C4-2B (cell line): ENCODE results near the gene AGBL3.

ENCODE experiments used
- H3K27ac ChIP-seq: fragments of 450-650 bp; 2 replicates; pipeline ENCODE4 v1.5.1; 2017
- ZFX ChIP-seq: fragments of 450-650 bp; IDR thresholded peaks from 2 replicates; pipeline ENCODE4 v1.6.1; 2017
- TF ChIP-seq, protein P1 (sequence below): fragments of 450-650 bp; conservative IDR thresholded peaks from 2 replicates; pipeline ENCODE4 v1.5.1; 2017; ENCODE audit warnings: mild to moderate bottlenecking

The AGBL3 gene

DNA sequence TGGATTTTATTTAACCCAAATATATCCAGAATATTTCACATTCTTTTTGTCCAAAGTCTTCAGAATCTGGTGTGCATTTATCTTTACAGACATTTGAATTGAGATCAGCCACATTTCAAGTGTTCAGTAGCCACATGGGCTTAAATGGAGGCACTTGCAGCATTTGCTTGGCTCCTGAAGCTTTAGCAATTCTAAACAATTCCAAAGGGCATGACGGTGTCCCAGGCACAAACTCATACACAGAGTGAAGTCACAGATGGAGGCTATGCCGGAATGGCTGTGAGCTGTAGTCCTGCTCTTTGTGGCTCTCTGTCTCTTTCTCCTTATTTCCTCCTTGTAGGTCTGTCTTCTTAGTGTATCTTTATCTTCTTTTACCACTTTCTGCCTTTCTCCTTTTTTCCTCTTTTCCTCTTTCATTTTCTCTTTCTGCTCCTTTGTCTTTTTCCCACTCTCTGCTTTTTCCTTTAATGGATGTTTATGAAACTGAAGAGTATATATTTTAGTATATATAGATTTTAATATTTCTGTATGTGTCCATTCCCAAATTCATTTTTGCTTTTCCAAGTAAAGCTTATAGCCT lies 7.7 kb downstream of the AGBL3 start:
- no peak overlapping the region for H3K27ac ChIP-seq
- TF ChIP-seq, protein P1, sequence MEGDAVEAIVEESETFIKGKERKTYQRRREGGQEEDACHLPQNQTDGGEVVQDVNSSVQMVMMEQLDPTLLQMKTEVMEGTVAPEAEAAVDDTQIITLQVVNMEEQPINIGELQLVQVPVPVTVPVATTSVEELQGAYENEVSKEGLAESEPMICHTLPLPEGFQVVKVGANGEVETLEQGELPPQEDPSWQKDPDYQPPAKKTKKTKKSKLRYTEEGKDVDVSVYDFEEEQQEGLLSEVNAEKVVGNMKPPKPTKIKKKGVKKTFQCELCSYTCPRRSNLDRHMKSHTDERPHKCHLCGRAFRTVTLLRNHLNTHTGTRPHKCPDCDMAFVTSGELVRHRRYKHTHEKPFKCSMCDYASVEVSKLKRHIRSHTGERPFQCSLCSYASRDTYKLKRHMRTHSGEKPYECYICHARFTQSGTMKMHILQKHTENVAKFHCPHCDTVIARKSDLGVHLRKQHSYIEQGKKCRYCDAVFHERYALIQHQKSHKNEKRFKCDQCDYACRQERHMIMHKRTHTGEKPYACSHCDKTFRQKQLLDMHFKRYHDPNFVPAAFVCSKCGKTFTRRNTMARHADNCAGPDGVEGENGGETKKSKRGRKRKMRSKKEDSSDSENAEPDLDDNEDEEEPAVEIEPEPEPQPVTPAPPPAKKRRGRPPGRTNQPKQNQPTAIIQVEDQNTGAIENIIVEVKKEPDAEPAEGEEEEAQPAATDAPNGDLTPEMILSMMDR = no peak
- no peak for TF ChIP-seq ZFX

DNA sequence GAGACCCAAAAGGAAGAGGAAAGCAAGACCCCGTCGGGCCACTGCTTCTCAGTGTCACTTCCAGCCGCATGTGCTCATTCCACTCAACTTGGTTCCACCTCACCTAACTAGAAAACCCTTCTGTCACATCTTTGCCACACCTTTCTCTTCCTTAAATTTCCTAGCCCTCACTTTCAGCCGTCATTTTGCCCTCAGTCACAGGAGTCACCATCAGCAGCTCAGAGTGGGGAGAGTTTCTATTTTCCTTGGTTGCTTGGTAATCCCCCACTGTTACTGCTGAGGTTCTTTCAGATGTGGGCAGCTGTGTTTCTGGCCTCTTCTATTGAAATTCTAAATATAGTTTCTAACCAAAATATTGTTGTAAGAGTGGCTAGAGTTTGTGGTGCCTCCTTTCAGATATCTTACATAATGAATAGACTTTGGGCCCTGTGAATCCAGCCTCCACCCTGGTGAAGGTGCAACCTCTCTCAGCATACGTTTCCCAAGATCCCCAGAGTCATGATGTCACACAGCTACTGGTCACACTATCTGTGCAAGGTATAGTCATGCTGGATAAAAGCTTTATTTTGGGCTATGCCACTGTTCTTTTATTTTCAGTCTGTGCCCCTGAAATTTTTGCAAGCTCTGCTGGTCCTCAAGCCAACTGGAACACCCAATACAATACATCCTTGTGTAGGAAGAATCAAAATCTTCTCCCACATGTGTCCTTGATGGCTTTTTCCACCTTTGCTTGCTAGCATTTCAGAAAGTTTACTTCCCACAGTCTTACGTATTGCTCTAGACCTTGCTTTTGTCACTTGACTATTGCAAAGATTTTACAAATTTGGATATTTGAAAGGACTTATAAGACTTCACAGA lies 9.2 kb downstream of the AGBL3 start:
- TF ChIP-seq ZFX = no peak
- TF ChIP-seq, protein P1 = no peak
- H3K27ac ChIP-seq = no peak overlapping the region; the same call in 1 of the 2 replicates

DNA sequence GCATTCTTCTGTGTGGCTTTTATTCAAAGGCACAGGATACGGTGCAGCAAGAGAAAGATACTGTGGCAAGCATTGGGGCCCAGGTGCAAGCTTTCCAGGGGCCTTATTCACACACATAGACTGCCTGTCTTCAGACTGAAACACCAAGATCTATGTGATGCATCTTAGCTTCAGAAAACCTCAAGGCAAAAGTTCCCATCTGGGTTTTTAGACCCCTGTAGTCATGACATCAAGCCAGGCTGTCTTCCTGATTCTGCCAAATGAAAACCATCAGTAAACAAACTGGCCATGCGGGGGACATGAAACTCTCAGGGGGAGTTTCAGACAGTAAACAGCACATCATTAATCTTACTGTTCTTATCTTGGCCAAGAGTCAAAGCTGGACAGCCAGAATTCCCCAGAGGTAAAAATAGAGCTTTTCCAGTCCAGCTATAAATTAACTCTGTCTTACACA lies 9.8 kb downstream of the AGBL3 start:
- TF ChIP-seq, protein P1 = no peak
- no peak for TF ChIP-seq ZFX
- H3K27ac ChIP-seq = no peak overlapping the region

DNA sequence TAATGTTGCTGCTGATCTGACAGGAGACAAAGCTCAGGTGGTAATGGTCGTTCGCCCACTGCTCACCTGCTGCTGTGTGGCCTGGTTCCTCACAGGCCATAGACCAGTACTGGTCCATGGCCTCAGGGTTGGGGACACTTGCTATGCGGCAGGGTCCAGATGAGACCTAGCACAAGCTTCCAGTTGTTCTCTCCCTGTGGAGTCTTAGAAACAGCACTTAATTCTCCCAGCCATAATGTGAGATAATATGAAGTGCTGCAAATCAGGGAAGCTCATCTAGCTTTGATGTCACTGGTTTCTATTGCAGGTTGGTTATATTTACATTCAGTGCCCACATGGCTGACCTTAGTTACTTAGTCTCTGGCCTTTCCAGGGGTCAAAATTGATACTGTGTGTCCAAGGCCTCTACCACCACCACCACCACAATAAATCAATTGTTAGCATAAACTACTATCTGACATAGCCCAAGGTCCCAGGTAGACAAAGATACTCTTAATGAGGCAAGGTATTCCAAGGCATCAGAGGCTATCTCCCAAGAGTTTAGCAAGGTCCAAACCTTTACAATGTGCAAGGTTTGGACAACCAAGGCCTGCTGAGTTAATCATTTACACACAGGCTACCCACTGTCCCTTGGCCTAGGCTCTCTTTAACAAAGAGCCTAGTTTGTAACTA lies 11.0 kb downstream of the AGBL3 start:
- TF ChIP-seq, protein P1 = no peak
- no peak for TF ChIP-seq ZFX
- no peak overlapping the region for H3K27ac ChIP-seq

DNA sequence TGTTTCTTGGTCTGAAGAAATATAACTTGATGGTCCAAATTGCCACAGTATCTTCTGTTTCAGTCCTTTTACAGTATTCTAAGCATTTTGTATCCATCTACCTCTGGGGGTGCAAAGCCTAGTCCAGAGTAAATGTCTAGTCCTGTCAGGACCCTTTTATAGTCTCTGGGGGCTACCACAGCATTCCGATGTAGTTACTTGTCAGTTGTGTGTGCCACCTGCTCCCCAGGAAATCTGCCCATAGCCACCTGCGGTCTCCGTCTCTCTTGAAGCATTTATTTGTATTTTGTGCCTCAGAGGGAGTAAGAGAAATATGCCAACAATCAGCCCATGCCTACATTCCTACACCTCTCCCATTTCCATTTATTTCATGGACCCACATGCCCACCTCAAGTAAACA lies 12.8 kb downstream of the AGBL3 start:
- H3K27ac ChIP-seq = no peak overlapping the region
- TF ChIP-seq, protein P1 = no peak
- TF ChIP-seq ZFX = no peak

DNA sequence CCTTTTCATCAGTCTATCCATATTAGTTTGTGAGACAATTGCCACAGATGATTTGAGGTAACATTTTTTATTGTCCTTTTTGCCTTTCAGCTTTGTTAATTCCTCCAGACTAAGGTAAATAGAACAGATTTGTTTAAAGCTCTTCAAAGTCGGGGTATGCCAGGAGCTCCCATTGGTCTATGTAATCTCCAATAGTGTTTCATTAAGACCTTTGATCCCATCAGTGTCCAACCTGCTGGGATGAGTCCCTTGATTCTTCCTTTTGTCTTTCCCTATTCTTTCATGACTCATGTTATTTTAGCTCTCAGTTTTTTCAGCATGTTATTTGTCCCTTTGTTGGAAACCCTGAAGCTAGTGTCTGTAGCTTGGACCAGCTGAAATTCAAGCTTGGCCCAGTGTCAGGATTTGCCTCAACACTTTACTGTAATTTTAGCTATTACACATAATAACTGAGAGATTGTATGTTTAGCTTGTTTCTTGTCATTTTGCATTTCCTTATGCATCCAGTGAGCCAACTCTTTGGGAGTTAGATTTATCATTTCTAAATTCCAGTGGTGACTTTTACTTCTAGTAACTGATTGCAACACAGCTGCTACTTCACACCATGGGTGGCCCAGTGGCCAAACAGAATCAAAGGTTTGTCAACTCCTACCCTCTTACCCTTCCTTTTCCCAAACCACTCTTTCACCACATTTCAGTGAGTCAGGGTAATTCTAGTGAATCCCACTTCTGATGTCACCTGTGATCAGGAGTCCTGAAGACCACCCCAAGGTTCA lies 15.3 kb downstream of the AGBL3 start:
- no peak overlapping the region for H3K27ac ChIP-seq
- TF ChIP-seq ZFX = no peak
- TF ChIP-seq, protein P1 = no peak
